ENCODE results near the gene IL22. TPM values are rescaled to one million over a fixed set of nuclear protein-coding genes. Genes with fewer than 3 reads are reported as not detected.
"Not testable (repeated sequence)": the region's sequence is repeated elsewhere in the genome, so short reads cannot be mapped to it uniquely, and the experiment has no call there.

Gene IL22
- total RNA-seq, 1 donor from 2014 or later = not detected

- intact Hi-C loops (cut with DNase I) = loop anchor here (10.0 kb wide), 1 partner anchor 93 kb away; no protein-coding TSS in a partner anchor
- H3K4me1 ChIP-seq = no peaks in the 10 kb centered on the region
- H3K27me3 ChIP-seq = no peaks in the 10 kb centered on the region
Observed at GRCh38 chr12:68221497-68221896, 31.9 kb downstream of the IL22 start.

GRCh38 chr12:68210875-68211274 is 42.5 kb downstream of the IL22 start:
- Histone ChIP-seq H3K9me3 (no peaks in the 10 kb centered on the region), H3K27ac (no peak overlapping the region), H3K27me3 (no peaks in the 10 kb centered on the region), H3K36me3 (no peaks in the 10 kb centered on the region), H3K4me1 (no peaks in the 10 kb centered on the region), H3K4me3 (no peak overlapping the region)
- DNase-seq (ENCODE audit: extremely low spot score in 2 of 2) = no peak
- intact Hi-C loops (cut with DNase I) = no loop called here
- TF ChIP-seq POLR2A (IDR thresholded peaks at IDR 0.05) = no peak

More at GRCh38 chr12:68221497-68221896, 31.9 kb downstream of the IL22 start:
- H3K36me3 ChIP-seq = no peaks in the 10 kb centered on the region
- H3K27ac ChIP-seq = no peak overlapping the region
- DNase-seq (ENCODE audit: extremely low spot score in 2 of 2) = no peak
- H3K4me3 ChIP-seq = no peak overlapping the region
- TF ChIP-seq CTCF (IDR thresholded peaks at IDR 0.05) (no peak), POLR2AphosphoS5 (IDR thresholded peaks at IDR 0.05; ENCODE audit: insufficient read depth in 1 of 2, low read depth in 1 of 2) (no peak), POLR2A (IDR thresholded peaks at IDR 0.05) (no peak)
- H3K9me3 ChIP-seq = no peaks in the 10 kb centered on the region

GRCh38 chr12:68209048-68209728 is 44.2 kb downstream of the IL22 start:
- intact Hi-C loops (cut with DNase I); DNase-seq (ENCODE audit: extremely low spot score in 2 of 2); H3K4me3 ChIP-seq; H3K36me3 ChIP-seq; H3K9me3 ChIP-seq; H3K4me1 ChIP-seq; H3K27ac ChIP-seq; H3K27me3 ChIP-seq: not testable (repeated sequence)

GRCh38 chr12:68207276-68207675 is 46.1 kb downstream of the IL22 start:
- Histone ChIP-seq H3K4me3 (no peak overlapping the region), H3K36me3 (no peaks in the 10 kb centered on the region), H3K4me1 (no peaks in the 10 kb centered on the region), H3K9me3 (no peaks in the 10 kb centered on the region), H3K27me3 (no peaks in the 10 kb centered on the region), H3K27ac (no peak overlapping the region)
- TF ChIP-seq POLR2A (IDR thresholded peaks at IDR 0.05) = no peak
- TF ChIP-seq CTCF (IDR thresholded peaks at IDR 0.05) = no peak
- TF ChIP-seq POLR2AphosphoS5 (IDR thresholded peaks at IDR 0.05; ENCODE audit: insufficient read depth in 1 of 2, low read depth in 1 of 2) = no peak
- intact Hi-C loops (cut with DNase I) = no loop called here
- no peak for DNase-seq (ENCODE audit: extremely low spot score in 2 of 2)

- H3K4me1 ChIP-seq = no peaks in the 10 kb centered on the region
- TF ChIP-seq POLR2A (IDR thresholded peaks at IDR 0.05) = no peak
- TF ChIP-seq POLR2AphosphoS5 (IDR thresholded peaks at IDR 0.05; ENCODE audit: insufficient read depth in 1 of 2, low read depth in 1 of 2) = no peak
- no peak for TF ChIP-seq CTCF (IDR thresholded peaks at IDR 0.05)
- intact Hi-C loops (cut with DNase I) = no loop called here
- no peaks in the 10 kb centered on the region for H3K36me3 ChIP-seq
- no peak overlapping the region for H3K27ac ChIP-seq
- H3K9me3 ChIP-seq = no peaks in the 10 kb centered on the region
- DNase-seq (ENCODE audit: extremely low spot score in 2 of 2) = no peak
- no peaks in the 10 kb centered on the region for H3K27me3 ChIP-seq
- no peak overlapping the region for H3K4me3 ChIP-seq
Observed at GRCh38 chr12:68206446-68206845, 47.0 kb downstream of the IL22 start.

GRCh38 chr12:68203460-68203875 is 49.9 kb downstream of the IL22 start:
- H3K4me1 ChIP-seq = no peaks in the 10 kb centered on the region
- no peak overlapping the region for H3K27ac ChIP-seq
- no peaks in the 10 kb centered on the region for H3K9me3 ChIP-seq
- H3K27me3 ChIP-seq = no peaks in the 10 kb centered on the region
- H3K36me3 ChIP-seq = no peaks in the 10 kb centered on the region
- no peak for DNase-seq (ENCODE audit: extremely low spot score in 2 of 2)
- H3K4me3 ChIP-seq = no peak overlapping the region
- intact Hi-C loops (cut with DNase I) = no loop called here
- TF ChIP-seq CTCF (IDR thresholded peaks at IDR 0.05) (no peak), POLR2AphosphoS5 (IDR thresholded peaks at IDR 0.05; ENCODE audit: insufficient read depth in 1 of 2, low read depth in 1 of 2) (no peak), POLR2A (IDR thresholded peaks at IDR 0.05) (no peak)

All from vagina (tissue), 2 donors.